Spleen (tissue), 7 donors: ENCODE data around the gene CHRM3.

Experiments
- POLR2A ChIP-seq, 3 donors: fragments of 450-650 bp; IDR thresholded peaks; one replicate each; pipeline ENCODE4 v1.5.1; 2017; ENCODE audit warnings: antibody characterized with exemption in 3 of 3, mild to moderate bottlenecking in 1 of 3
- POLR2AphosphoS5 ChIP-seq, 3 donors: sonication (generic); formaldehyde crosslinking; IDR thresholded peaks; one replicate each; pipeline ENCODE4 v1.5.1; 2017; ENCODE audit warnings: antibody characterized with exemption in 3 of 3
- TF ChIP-seq, protein P1 (sequence below), 11 experiments: fragments of 200-600 bp in 7 of 11; fragments of 450-650 bp in 4 of 11; sonication (generic) in 4 of 11; IDR thresholded peaks in 8 of 11; conservative IDR thresholded peaks in 3 of 11; 1 replicate in 7 of 11; 2 replicates in 4 of 11; pipeline versions ENCODE4 v1.4.0 to v1.8.0; 2016 to 2021; ENCODE audit warnings: antibody characterized with exemption in 11 of 11, inconsistent platforms in 4 of 11, mild to moderate bottlenecking in 1 of 11
- donor health status: DM: no; HTN: no; CAD: no; lungs with moderate emphysema.
- donor health status: DM: no; HTN: no; CAD: no.
- donor health status: DM: no; HTN: no; CAD: no.

DNA sequence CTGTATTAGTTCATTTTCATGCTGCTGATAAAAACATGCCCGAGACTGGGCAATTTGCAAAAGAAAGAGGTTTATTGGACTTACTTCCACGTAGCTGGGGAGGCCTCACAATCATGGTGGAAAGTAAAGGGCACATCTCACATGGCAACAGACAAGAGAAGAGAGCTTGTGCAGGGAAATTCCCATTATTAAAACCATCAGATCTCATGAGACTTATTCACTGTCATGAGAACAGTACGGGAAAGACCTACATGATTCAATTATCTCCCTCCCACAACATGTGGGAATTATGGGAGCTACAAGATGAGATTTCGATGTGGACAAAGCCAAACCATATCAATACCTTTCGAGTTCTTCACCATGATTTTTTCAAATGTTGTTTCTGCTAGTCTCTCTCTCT, 3.7 kb upstream of the CHRM3 start:
- TF ChIP-seq, protein P1, sequence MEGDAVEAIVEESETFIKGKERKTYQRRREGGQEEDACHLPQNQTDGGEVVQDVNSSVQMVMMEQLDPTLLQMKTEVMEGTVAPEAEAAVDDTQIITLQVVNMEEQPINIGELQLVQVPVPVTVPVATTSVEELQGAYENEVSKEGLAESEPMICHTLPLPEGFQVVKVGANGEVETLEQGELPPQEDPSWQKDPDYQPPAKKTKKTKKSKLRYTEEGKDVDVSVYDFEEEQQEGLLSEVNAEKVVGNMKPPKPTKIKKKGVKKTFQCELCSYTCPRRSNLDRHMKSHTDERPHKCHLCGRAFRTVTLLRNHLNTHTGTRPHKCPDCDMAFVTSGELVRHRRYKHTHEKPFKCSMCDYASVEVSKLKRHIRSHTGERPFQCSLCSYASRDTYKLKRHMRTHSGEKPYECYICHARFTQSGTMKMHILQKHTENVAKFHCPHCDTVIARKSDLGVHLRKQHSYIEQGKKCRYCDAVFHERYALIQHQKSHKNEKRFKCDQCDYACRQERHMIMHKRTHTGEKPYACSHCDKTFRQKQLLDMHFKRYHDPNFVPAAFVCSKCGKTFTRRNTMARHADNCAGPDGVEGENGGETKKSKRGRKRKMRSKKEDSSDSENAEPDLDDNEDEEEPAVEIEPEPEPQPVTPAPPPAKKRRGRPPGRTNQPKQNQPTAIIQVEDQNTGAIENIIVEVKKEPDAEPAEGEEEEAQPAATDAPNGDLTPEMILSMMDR (IDR thresholded peaks at IDR 0.05 in 8 of 11, conservative IDR thresholded peaks at IDR 0.05 in 3 of 11), result no peak
- TF ChIP-seq POLR2AphosphoS5 (IDR thresholded peaks at IDR 0.05) (no peak), POLR2A (IDR thresholded peaks at IDR 0.05) (no peak)
